GM19455 (cell line): ENCODE data around the gene CLEC7A.

Experiments
- ATAC-seq: cut with Tn5 transposase; IDR thresholded peaks from one replicate; pipeline ENCODE4 v1.9.1; 2021; ENCODE audit not compliant: unreplicated experiment

Gene CLEC7A

DNA sequence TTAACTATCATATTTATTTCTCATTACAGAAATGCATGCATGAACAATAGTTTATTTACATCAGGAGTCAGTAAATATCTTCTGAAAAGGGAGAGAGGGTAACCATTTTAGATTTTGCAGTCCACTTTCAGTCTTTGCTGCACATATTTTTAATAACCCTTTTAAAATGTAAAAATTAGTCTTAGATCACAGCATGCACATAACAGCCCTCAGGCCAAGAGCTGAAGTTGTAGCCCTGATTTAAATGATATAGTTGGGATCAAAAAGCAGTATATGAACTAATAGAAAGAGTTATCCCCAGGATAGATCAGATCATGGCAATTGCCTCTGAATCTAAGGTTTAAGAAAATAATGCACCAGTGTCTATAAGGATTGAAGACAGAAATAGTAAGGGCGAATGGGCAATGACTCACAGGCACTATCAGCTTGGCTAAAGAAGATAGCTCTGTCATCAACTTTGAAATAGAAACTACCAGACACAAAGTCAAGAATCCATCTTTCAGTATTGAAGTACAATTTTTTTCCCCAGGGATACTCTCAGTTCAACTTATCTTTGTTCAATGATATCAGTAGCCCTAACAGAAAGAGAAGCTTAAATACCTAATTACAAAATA, 13.1 kb upstream of the CLEC7A start:
- no peak for ATAC-seq

DNA sequence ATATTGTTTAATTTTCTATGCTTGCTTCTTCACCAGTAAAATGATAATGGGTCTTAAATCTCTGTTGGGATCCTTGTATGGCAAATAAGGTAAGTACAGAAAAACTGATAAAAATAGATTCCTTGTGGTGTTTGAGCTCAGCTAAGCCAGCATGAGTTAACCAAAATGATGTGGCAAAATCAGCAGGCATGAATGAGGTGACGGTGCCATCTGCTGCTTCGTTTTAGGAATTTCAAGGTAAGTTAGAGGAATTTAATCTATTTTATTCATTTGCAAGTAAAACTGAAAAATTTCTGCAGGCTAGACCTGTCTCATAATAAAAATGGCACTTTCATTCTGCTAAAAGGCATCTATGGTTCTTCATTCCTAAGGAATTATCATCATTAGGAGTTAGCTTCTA, 10.0 kb upstream of the CLEC7A start:
- ATAC-seq: no peak

DNA sequence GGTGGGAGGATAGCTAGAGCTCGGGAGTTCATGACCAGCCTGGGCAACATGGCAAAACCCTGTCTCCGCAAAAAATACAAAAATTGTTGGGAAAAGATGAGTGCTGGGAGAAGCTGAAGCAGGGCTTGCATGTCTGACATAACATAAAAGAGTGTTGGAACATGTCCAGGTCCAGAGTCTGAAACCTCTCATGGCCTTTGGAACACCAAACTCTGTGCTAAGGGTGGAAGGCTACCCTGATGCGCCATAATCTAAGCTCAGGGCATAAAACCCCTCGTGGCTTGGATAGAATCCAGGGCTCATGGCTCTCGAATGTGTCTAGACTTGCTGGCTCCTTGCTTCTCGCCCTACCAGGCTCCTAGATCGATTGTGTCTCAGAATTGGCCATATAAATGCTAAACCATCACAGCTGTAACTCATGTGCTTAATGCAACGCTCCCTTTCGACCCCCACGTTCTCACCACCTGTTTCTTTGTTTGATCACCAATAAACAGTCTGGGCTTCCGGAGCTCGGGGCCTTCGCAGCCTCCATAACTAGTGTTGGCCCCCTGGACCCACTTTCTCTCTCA, 6.7 kb upstream of the CLEC7A start:
- ATAC-seq: no peak

DNA sequence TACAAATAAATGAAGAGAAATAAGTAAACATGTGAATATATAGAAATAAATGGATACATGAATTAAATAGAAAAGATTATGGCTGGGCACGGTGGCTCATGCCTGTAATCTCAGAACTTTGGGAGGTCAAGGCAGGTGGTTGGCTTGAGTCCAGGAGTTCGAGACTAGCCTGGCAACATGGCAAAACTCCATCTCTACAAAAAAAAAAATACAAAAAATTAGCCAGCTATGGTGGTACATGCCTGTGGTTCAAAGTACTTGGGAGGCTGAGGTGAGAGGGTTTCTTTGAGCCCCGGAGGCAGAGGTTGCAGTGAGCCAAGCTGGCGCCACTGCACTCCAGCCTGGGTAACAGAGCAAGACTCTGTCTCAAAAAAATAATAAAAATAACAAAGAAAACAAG, 5.1 kb upstream of the CLEC7A start:
- no peak for ATAC-seq

DNA sequence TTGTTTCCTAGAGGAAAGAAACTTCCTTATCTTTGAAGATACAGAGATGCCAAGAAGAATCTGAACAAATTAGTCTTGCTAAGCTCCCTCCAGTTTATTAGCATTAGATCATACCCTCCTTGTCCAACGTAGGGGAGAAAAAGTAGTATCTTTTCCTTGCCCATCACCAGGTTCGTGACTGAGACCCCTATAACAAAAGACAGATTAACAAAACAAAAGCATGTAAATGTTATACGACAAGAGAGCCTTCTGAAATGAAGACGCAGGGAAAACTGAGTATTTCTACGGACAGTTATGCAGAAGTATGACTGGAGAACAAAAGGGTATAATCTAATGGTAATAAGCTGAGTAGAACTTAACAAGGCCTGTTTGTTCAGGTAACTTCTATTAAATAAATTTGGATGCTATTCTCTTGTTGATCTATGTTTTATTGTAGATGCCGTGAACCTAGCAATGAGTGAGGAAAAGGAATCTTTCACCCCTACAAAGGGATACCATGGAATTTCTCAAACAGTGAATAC, 2.9 kb upstream of the CLEC7A start:
- no peak for ATAC-seq

DNA sequence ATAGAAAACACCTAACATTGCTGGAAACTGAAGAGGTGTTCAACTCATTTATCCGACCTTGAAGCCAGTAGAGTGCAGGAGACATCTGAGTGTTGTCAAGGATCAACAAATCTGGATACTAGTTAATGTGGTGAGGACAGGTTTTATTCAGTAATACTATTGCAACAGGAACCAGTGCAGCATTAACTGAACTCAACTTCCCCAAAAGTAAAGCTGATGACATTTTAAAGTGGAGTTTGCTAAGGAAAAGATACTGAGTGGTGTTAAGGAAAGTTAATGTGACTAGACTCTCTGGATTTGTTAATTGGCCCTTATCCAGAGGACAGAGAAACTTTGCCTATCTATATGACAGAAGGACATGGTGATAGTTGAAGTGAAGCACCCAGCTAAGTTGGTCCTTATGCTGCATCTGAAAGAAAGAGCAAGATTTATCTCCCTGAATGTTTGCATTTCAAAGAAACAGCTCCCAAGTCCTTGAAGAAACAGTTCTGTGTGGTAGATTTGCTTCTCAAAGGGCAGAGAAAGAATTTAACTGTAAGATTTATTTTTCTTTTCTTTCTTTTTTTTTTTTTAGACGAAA, 1.2 kb upstream of the CLEC7A start:
- ATAC-seq: no peak

DNA sequence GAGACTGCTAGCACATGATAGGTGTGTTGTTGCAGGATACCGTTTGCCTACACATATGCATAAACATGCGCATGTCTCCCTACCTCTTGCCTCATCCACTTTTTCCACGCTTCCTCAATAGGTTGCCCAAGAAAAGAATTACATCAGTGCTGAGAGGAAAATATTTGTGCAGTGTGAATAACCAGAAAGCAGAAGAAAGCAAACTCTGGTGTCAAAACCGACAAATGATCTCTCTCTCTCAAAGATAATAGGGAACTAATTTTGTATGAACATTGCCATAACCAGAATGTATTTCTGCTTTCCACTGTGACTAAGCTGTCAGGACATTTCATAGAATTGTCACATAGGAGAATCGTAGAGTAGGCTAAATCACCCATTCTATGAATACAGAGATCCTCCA, 1.3 kb downstream of the CLEC7A start:
- ATAC-seq: no peak

DNA sequence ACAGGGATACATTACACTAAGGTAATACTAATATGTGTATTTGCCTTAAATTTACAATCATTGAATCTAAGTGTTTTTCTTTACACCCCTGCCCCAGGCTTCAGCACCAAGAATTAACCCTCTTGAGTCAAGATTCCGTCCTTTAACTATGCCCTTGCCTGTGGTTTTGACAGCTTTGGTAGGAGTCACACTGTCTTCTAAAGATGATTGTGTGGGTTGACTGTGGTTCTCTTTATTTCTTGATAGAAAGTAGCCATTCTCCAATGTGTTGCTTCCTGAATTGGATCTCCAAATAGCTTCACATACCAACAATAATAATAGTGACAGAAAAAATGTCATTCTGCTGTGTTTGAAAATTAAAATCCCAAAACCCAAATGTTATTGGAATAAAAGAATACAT, 3.6 kb downstream of the CLEC7A start:
- no peak for ATAC-seq

DNA sequence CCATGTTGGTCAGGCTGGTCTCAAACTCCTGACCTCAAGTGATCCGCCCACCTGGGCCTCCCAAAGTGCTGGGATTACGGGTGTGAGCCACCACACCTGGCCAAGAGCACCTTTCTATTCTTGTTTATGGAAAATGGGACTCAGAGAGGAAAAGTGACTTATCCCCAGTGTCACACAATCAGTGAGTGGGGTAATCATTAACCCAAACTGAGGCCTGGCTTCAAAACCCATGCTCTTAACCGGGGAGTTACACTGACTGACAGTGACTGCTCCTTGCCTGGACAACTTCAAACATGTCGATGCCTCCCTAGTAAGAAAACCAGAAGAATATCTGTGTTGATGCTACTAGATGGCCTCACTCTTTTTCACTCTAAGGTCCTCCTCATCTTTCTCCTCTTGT, 7.3 kb downstream of the CLEC7A start:
- no peak for ATAC-seq

DNA sequence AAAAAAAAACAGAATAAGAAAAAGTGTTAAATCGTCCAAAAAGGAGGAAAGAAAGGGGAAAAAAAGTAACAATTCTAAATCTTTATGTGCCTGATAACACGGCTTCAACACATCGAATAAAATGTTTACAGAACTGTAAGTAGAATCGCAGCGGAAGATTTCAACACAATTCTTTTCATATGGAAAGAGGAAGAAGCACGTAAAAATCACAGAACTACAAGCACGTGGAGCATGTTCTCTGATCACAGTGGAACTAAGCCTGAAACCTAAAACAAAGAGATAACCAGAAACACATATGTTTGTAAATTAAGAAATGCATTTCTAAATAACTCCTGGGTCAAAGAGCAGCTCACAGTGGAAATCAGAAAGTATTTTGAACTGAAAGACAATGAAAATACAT, 8.7 kb downstream of the CLEC7A start:
- ATAC-seq: no peak

DNA sequence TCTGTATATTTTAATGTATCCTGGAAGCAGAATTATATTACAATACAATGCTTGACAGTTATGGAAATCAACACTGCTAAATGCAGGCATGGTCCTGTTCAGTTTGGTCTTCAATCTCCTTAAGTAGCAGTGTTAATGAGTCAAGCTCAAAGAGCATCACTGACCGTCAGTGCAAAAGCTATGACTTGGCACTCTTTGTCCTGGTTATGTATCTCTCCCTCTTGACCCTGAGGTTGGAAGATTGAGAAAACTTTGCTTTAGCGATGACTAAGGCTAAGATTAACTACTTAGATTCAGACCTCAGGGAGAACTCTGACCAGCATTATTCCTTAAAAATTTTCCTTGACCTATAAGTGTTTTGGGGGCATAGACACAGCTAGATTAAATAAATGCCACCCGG, 10.9 kb downstream of the CLEC7A start:
- no peak for ATAC-seq

DNA sequence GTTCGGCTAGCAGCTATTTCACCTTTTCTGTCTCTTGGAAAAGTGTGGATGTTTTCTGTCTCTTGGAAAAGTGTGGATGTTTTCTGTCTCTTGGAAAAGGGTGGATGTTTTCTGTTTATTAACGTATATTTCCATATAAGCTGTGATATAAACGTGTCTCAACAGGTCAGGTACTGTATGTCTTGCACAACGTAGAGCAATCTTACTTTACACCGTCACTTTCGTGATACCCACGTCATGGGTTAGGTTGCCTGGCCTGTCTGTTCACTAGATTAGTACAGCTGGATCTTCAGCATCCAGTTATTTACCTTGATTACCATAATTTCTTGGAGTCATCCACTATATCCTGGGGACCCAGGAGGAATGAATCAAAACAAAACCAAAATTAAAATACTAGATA, 14.1 kb downstream of the CLEC7A start:
- no peak for ATAC-seq

DNA sequence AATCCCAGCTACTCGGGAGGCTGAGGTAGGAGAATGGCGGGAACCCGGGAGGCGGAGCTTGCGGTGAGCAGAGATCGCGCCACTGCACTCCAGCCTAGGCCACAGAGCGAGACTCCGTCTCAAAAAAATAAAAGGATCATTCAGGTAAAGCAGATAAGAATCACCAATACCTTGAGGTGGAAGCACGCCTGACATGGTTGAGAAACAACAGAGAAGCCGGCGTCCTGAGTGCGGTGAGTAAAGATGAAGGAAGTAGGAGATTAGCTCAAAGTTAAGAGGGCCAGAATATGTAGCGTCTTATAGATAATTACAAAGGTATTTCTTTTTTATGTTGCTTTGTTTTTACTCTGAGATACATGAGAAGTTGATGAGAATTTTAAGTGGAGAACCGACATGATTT, 14.7 kb downstream of the CLEC7A start:
- ATAC-seq: no peak

DNA sequence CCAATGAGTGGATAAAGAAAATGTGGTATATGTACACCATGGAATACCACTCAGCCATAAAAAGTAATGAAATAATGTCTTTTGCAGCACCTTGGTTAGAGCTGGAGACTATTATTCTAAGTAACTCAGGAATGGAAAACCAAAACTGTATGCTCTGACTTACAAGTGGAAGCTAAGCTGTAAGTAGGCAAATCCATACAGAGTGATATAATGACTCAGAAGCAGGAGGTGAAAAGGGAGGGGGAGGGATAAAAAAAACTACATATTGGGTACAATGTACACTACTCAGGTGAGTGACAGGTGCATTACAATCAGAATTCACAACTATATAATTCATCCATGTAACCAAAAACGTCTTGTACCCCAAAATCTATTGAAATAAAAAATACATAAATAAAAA, 16.1 kb downstream of the CLEC7A start:
- no peak for ATAC-seq

DNA sequence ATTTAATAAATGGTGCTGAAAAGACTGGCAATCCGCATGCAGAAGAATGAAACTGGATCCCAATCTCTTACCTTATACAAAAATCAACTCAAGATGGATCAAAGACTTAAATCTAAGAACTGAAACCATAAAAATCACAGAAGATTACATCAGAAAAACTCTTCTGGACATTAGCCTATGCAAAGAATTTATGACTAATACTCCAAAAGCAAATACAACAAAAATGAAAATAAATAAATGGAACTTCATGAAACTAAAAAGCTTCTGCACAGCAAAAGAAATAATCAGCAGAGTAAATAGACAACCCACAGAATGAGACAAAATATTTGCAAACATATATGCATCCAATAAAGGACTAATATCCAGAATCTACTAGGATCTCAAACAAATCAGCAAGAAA, 16.9 kb downstream of the CLEC7A start:
- ATAC-seq: no peak

DNA sequence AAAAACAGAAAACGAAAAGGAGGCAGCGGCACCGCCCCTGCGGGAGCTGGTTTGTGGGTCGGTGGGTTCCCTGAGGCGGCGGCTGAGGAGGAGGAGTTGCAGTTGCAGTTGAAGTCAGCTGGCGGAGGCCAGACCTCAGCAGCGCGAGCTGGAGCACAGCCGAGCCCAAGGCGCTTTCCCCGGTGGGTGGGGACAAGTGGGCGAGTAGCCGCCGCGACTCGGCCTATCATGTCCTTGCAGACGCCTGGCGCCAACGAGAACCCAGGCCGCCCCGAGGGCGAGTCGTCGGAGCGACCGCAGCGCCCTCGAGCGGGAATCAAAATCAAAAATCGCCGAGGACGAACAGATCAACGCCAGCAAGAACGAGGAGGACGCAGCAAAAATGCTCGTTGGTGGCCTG, 18.5 kb downstream of the CLEC7A start:
- ATAC-seq: no peak

DNA sequence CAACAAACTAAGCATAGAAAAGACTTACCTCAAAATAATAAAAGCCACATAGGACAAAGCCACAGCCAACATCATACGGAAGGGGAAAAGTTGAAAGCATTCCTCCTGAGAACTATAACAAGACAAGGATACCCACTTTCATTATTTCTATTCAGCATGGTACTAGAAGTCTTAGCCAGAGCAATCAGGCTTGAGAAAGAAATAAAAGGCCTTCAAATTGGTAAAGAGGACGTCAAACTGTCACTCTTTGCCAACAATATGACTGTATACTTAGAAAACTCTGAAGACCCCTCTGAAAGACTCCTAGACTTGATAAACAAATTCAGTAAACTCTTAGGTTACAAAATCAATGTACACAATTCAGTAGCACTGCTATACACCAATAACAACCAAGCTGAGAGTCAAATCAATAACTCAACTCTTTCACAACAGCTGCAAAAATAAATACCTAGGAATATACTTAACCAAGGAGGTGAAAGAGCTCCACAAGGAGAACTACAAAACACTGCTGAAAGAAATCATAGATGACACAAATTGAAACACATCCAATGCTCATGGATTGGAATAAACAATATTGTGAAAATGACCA, 19.6 kb downstream of the CLEC7A start:
- no peak for ATAC-seq

DNA sequence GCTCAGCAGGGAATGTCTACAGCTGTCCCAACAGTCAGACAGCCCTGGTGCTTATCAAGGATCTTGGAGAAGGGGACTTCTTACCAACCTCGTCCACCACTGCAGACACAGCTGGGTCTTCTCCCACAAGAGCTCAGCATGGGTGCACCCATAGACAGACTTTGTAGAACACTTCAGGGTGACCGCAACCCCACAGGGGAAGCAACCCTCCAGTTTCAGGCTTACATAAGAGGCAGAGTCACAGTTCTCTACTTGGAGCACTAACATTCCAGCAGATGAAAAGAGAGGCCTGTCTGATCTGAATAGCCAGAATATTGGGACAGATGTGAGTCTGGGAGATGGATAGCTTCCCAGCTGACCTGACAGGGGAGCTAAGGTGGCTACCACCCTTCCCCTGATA, 27.7 kb downstream of the CLEC7A start:
- no peak for ATAC-seq

DNA sequence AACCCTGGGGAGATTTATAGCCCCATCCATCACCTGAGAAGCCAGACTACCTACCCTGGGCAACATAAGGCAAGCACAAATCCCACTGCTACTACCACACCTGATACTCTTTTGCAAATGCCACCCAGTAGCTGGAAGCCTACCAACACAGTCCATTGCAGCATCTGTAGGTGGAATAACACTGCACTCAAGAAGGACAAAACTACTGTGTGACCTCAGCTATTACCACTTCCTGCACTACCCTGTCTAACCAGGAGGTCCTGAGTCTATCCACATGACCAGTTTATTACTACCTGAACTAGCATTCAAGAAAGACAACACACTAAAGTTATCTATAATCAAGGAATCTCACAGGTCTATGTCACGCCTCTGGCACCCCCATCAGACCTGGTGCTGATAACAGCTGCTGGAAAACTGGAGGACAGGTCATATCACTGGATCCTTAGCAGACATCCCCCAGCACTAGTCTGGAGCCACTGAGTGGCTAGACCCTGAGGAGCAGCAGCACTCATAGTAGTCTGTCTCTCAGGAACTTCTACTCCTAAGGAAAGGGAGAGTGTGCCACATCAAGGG, 28.3 kb downstream of the CLEC7A start:
- ATAC-seq: no peak

DNA sequence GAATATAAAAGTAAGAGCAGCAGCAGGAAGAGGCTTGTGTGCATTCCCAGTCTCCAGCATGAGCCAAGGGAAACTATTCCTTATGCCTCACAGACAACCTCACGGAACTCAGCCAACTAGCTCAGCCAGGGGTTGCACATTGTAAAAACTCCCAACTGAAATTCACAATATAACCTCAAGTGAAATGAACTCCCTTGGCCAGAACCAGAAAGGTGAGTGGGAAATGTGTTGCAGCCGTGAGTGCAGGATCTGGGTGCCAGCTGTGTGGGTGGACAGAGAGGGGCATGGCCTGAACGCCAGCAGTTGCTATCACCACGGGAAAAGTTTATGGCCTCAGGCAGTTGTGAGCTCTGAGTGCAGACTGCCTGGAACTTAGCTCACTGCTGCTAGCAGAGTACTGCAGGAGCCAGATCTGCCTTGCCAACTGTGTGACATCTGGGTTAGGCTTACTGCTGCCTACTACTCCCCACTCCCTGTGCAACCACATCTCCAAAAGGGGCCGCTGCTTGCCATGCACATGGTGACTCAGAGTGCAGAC, 28.9 kb downstream of the CLEC7A start:
- ATAC-seq: no peak

DNA sequence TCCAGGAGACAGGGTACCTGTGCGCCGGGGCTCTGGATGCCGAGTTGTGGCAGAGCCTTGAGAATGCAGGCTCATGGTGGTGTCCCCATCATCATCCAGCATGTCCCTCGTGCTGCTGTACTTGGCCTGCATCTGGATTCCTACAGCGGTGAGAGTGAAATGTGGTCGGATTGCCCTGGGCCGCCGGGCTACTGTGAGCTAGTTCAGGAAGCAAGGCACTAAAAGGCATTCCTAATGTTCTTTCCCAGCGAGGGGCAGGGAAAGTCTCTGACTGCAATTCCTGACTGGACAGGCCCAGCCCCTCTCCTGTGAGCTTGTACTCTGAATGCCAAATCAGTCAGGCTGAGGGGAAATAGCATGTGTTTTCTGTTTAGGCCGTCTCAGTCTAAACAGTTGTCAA, 31.2 kb downstream of the CLEC7A start, which contains the start of gene CLEC1A:
Gene CLEC1A (minus strand): TSS at position 195 of the 400 bp plus-strand sequence. CDS start 63 bp downstream, at position 132.
- no peak for ATAC-seq

DNA sequence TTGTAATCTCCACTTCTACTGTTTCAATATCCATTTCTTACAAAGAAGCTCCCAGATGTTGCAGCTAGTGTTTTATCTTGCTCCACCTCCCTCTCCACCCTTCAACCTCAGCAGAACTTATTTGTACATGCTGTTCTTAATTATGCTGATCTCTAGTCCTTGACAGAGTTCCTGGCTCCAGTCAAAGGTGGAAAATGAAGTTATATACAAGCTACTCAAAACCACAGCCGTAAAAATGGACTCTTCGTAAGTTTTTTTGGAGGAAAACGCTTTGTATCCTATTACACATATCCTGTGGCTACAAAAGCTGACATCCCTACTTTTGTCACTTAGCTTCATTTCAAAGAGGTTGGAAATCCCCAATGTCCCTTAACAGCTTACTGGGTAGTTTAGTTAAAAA, 32.5 kb downstream of the CLEC7A start:
- no peak for ATAC-seq
